Stimulated activated CD8-positive, alpha-beta memory T cell treated with anti-CD3 and anti-CD28 coated beads, Interleukin-4, amount 100 ng/mL, for 1 hour (primary cell): ENCODE data around the gene IRF5.

Experiments
- DNase-seq, 2 donors: peaks; one replicate each; pipeline ENCODE4 v3.0.0-alpha.2; 2020; ENCODE audit warnings: low read depth in 2 of 2, low spot score in 1 of 2

The IRF5 gene, protein sequence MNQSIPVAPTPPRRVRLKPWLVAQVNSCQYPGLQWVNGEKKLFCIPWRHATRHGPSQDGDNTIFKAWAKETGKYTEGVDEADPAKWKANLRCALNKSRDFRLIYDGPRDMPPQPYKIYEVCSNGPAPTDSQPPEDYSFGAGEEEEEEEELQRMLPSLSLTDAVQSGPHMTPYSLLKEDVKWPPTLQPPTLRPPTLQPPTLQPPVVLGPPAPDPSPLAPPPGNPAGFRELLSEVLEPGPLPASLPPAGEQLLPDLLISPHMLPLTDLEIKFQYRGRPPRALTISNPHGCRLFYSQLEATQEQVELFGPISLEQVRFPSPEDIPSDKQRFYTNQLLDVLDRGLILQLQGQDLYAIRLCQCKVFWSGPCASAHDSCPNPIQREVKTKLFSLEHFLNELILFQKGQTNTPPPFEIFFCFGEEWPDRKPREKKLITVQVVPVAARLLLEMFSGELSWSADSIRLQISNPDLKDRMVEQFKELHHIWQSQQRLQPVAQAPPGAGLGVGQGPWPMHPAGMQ

DNA sequence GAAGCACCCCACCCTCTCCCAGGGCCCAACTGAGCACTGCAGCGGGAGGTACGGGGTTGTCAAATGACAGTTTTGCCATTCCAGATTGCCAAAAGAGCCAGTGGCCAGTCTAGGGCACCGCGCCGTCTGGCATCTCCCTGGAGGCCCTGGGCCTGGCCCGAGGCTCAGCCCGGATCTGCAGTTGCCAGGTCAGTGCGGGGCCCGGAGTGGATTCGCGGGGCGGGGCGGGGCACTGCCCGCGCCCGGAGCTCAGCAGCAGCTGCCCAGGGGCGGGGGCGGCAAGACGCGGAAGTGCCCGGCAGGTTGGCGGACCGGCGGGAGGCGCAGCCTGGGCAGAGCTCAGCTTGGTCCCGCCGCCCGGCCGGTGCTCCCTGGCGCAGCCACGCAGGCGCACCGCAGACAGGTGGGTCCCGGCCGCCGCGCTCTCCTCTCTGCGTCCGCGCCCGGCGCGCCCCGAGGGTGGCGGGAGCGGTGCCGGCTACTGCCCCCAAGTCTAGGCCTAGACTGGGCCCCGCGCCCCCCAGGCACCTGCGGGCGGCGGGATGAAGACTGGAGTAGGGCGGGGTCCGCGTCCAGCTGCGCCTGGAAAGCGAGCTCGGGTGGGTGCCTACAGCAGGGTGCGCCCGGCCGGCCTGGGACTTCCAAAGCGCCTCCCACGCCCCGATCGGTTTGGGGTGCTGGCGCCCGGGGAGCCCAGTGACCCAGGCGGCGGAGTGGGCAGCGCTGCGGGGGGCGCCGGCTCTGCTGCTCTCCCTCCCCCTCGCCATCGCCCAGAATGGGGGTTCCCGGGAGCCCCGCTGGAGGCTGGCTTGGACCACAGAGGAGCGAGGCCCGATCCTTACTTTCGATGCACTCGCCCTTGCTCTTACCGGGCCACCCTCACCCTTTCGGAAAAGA is at the start of gene IRF5:
Gene IRF5 (plus strand): TSS at position 281 of the 897 bp plus-strand sequence. CDS start 4,155 bp downstream, outside the sequence.
- DNase-seq, result no peak

DNA sequence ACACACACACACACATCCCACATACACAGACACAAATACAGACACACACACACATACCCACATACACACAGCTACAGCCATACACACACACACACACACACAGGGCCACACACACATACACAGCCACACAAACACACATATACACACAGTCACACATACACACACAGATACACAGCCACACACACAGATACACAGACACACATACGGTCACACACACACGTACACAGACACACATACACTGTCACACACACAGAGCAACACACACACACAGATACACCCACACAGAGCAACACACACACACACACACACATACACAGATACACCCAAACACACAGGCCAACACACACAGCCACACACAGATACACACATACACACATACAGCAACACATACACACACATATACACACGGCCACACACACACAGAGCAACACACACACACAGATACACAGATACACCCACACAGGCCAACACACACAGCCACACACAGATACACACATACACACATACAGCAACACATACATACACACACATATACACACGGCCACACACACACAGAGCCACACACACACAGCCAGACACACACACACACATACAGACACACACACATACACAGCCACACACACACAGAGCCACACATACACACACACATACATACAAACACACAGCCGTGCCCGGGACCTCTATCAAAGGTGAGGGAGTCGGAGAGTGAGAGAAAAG is 49.5 kb upstream of the IRF5 start:
- no peak for DNase-seq

DNA sequence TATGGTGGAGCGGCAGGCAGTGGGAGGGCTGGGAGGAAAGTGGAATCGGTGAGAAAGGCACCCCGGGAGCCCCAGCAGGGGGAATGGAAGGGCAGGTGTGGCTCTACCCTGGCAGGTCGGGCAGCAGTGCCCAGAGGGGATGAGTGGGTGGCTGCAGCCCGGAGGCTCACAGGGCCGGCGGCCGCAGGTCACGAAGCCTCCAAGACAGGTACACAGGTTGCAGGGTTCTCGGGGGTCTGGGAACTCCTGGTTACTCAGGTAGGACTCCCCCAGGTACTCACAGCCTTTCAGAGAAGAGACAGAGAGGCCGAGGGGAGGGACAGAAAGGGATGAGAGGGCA is 49.0 kb upstream of the IRF5 start:
- no peak for DNase-seq

DNA sequence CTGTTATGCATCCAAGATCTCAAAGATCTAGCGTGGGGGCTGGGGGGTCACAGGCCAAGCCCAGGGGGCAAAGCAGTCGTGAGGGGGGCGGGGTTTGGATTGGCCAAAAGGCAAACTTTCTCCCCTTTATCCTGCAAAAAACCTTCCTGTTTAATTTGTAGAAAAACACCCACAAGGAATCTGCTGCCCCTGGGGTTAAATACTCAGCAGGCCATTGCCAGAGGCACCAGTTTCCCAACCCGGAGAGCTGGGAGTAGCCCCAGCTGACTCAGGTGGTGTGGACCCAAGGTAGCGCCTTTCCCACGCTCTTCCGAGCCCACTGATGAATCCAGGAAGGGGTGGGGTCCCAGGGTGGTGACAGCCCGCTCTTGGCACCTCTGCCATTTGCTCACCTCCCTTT is 48.6 kb upstream of the IRF5 start:
- no peak for DNase-seq

DNA sequence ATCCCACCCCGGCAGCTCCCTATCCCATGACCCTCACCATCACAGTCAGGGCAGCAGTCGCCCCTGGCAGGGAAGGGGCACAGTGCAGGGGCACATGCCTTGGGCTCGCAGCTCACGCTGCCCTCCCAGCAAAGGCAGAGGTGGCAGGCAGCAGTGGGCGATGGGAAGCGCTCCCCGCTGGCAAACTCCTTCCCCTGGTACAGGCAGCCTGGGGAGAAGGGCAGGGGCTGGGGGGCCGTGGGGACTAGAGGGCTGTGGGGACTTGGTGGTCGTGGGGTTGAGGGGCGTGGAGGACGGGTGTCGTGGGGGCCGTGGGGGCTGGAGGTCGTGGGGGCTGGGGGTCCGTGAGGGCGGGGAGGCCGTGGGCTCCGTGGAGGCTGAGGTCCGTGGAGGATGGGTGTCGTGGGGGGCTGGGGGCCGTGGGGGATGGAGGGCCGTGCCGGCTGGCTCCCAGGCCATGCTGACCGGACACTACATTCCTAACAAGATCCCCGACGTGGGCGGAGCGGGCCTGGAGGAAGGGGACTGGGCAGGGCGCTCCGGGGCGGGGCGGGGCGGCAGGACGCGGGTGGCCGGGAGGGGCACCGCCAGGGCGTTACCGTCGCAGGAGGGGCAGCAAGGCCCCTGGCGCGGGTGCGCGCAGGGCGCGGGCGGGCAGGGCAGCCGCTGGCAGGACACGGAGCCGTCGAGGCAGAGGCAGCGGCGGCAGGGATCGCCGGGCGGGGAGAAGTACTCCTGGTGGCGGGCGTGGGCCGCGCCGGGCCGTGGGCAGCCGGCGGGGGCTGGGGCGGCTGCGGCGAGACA is 47.2 kb upstream of the IRF5 start:
- DNase-seq, result no peak

DNA sequence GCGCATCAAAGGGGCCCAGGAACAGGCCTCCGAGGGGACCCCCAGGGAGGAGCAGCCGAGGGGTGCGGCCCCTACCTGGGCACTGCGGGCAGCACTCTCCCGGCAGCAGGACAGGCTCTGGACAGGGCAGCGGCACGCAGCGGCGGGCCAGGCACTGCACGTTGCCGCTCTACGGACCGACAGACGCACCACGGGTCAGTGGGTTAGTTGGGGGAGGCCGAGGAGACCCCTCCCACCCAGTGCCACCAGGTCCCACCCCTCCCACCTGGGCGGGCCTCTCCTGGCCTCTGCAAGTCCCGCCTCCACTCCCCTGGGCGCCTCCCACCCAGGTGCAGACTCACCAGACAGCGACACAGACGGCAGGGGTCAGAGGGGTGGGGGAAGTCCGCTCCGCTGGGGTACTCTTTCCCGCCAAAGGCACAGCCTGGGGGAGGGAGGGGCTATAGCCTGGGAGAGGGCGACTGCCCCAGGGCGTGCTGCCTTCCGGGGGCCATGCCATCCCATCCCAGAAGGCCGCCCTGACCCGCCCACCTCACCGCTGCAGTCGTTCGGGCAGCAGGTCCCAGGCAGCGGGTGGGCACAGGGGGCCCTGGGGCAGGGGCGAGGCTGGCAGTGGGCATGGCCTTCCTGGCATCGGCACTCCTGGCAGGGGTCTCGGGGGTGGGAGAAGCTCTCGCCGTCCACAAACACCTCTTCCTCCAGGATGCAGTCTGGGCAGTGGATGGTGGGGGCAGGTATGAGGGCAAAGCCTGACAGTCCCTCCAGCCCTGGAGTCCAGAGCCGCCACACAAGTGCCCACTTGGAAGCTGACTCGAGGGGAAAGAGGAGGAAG is 46.4 kb upstream of the IRF5 start:
- DNase-seq, result no peak

DNA sequence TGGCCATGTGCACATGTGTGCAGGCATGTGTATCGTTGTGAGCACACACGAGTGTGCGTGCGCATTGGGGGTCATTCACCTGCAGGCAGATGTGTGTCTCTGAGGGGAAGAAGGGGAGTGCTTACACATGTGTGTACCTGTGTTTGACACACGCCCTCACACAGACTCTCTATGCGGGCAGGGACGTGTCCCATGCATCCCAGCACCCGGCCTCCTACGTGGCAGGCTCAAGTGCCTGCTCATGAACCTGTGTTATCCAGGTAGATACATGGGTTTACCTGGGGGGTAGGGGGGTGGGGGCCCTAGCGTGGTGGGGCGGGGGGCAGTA is 45.8 kb upstream of the IRF5 start:
- no peak for DNase-seq

DNA sequence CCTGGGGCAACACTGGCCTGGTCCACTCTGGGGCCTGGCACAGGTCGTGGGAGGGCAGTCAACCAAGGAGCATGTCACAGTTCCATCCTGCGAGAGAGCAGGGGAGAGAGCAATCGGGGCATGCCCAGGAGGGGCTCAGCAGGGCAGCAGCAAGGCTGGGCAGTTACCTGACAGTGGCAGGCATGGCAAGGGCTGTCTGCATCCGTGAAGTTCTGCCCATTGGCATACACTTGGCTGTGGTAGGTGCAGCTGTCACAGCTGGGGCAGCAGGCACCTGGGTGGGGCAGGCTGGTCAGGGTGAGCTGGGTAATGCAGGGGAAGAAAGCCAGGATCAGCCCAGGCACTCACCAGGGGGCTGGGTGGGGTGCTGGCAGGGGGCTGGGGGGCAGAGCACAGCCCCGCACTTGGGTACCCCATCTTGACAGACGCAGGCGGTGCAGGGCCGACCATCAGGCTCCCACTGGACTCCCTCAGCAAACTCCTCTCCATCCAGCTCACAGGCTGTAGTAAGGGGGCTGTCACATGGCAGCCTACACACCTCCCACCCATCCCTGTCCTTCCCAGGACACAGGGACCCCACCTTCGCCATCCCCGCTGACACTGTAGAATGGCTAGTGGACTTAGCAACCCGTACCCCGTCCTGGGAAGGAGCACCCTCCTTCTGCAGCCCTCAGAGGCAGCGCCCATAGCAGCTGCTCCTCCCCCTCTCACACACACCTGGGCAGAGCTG is 45.0 kb upstream of the IRF5 start:
- DNase-seq, result no peak

DNA sequence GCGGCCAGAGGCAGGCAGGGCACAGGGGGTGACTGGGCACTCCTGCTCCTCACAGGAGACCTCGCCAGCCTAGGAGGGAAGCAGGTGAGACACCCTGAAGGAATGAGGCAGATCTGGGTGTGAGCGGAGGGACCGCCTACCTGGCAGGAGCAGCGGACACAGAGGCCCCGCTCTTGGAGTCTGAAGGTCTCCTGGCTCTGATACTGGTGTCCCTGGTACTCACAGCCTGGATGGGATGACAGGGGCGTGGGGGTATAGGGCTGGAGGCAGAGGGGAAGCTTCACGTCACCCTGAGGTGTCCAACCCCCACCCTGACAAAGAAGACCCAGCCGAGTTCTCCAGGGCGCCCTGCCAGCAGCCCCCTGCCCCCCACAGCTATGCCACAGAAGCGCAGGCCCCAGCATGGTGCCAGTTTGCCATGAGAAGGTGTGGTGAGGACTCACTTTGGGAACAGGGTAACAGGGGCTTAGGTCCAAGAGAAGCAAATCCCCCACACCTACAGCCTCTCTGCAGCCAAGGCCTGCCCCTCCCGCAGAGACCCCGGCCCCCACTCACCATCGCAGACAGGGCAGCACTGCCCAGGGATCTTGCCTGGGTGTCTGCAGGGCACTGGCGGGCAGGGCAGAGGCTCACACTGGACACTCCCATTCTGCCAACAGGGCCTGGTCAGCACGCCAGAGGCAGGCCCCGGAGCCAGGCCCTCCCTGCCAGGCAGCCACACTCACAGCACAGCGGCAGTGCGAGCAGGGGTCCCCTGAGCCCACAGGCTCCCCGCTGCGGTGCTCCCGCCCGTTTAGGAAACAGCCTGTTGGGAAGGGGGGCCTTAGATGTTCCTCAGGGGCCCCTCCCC is 44.3 kb upstream of the IRF5 start:
- DNase-seq, result no peak

DNA sequence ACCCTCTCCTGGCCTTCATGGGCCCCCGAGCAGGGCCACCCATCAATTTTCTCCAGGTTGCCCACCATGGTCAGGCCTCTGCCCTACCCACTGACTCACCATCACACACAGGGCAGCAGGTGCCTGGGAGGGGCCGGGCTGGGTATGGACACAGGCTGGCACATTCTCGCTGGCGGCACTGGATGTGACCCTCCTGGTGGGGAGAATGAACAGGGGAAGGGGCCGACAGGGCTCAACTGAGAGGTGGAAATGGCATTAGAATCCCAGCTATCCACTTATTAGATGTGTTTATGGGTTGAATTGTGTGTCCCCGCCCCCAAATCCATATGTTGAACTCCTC is 43.7 kb upstream of the IRF5 start:
- no peak for DNase-seq

DNA sequence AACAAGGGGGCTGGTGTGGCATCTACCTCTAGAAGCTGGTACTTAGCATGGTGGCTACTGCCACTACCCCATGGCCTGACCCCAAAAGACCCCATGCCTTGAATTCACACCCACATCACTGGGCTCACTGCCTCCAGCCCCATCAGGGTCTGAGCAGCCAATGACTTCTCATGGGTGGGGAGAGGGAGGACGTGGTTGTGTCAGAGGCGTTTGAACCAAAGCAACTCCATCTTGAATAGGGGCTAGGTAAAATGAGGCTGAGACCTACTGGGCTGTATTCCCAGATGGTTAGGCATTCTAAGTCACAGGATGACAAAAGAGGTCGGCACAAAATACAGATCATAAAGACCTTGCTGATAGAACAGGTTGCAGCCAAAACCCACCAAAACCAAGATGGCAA is 42.4 kb upstream of the IRF5 start:
- DNase-seq, result no peak

DNA sequence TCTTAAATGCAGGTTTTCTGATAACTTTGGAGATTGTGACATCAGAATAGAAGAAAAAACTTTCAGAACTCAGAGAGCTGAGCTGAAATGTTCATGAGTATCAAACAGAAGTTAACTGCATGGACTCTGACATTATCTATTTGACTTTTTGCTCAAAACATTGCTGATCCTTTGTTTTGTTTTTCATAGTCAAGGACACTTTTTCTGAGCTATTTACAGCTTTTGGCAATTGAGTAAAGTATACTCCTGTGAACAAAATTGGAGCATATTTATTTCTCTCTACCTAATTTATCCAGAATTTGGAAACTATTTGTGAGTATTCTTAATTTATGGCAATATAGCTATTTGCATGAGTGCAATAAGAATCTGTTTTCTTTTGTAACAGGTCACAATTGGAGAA is 38.3 kb upstream of the IRF5 start:
- no peak for DNase-seq

DNA sequence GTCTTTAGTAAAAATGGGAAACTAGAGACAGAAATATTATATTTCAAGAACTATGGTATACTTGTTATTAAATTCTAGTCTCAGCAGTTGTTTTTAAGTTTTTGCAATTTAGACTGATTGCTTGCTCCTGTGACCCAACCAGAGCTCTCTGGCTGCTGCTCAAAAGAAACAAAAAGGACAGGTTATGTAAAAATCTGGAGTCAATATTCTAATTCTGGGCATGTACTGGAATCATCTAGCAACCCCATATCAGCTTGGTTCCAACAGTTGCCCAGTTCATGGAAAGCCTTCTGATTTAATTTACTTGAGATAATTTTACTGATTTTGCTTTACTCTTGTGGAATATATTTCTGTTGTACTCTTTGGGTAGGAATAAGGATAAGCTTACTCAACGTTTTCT is 37.5 kb upstream of the IRF5 start:
- DNase-seq, result no peak

DNA sequence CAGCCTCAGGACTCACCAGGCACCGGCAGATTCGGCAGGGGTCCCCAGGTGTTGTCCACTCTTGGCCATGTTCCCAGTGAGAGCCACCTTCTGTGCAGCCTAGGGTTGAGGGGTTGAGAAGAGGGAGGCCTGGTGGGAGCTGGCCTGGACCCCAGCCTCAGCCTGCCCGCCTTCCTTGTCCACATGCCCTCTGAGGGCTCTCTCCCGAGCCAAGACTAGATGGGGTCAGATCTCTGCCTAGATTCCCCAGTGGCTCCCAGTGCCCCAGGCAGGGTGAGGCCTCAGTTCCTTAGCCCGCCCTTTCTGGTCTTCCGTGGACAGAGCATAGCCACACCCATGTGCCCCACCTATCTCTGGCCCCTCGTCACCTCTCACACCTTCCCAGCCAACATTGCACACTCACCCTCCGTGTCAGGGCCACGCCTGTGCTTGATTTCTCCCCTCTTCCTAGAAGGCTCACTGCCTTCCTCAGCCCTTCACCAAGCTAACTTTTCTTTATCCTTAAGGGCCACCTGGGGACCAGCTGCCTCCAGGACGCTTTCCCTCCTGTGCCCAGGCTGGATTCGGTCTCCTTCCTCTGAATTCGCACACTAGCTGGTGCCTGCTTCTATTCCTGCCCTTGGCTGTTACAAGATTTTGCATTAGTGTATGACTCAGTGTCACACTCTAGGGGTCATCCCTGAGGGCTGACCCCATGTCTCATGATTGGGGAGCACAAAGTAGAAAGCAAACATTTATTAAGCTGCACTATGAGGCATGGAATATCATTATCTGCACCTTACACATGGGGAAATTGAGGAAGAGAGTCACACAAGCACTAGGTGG is 34.8 kb upstream of the IRF5 start:
- no peak for DNase-seq

DNA sequence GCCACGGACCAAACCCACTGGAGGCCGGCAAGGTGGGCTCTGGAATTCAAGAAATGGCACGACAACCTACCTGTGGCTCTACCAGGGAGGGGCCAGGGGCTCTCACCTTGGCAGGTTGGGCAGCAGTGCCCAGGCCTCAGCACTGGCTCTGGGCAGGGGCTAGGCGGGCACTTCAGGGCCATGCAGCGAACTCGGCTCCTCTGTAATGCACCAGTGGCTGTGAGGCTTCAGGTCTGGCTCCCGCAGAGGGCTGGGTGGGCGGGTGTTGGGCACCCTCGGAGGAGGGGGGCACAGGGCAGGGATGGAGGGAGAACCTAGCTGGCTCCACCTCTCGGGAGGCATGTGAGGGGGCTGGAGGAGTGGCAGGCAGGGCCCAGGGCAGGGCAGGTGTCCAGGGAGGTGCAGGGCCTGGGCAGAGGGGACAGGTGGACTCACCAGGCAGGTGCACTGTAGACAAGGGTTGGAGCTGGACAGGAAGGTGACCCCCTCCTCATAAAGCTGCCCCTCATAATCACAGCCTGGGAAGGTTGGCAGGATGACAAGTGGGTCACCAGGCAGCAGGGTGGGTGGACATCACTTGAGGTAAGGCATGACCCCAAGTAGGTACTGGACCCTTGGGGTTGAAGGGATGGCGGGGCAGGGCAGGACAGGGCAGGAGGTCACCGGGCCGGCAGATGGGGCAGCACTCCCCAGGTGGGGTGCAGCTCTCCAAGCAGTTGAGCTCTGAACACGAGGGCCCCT is 33.9 kb upstream of the IRF5 start:
- no peak for DNase-seq

DNA sequence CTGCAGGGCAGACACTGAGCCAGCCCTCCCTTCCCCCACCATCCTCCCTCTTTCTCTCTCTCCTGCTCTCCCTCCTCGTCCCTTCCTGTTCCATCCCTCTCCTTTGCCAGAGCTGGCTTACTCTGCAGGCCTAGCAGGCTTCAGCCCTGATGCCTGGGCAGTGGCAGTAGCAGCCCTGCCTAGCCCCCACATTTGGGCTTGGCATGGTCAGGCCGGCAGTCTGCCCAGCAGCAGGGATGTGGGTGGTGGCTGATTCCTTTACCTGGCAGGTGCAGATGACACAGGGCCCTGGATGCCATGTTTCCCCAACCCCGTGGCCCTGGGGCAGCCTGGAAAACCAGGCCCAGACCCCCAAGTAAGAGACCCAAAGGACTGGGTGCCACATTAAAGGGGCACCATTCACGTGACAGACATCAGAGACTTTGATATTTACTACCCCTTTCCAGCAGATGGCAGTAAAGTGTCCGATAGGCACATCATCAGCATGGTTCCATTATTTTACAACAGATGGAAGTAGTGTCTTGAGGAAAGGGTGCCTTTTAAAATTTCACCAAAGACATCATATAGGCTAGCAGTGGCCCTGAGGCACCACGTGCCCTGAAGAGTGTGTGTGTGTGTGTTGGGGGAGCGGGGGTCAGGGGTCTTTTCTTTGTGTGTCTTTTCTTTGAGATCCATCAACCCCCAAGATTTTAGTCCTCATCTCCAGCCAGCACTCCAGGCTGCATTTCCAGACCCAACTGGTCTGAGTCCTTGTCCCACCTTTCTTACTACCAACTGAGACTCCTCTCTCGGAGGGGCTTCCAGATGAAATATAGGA is 33.1 kb upstream of the IRF5 start:
- DNase-seq, result no peak
